K562 (cell line): ENCODE results near the gene EHMT2. TPM values are rescaled to one million over a fixed set of nuclear protein-coding genes. Genes with fewer than 3 reads are reported as not detected.
A peak's percentile ranks its signal among the peaks of the same experiment; 100 is the strongest.

Source experiments
- ATF7 ChIP-seq: fragments of 450-650 bp; IDR thresholded peaks from 2 replicates; pipeline ENCODE4 v1.7.1; 2014; ENCODE audit warnings: mild to moderate bottlenecking, moderate library complexity
- E2F3 ChIP-seq: fragments of 250-450 bp; sonication (Bioruptor Pico); IDR thresholded peaks from 2 replicates; pipeline ENCODE4 v1.4.0; 2020; ENCODE audit warnings: mild to moderate bottlenecking
- HDAC1 ChIP-seq, 2 experiments: fragments of 450-650 bp; IDR thresholded peaks; 2 replicates each; pipeline ENCODE4 v1.6.1; 2016 to 2017; ENCODE audit warnings: inconsistent platforms in 1 of 2, mild to moderate bottlenecking in 1 of 2, moderate library complexity in 1 of 2
- HDAC8 ChIP-seq: fragments of 450-650 bp; IDR thresholded peaks from 2 replicates; pipeline ENCODE4 v1.6.1; 2016; ENCODE audit warnings: mild to moderate bottlenecking, missing genetic modification characterization, moderate library complexity, missing compliant biosample characterization
- IFI16 ChIP-seq: fragments of 250-450 bp; sonication (Bioruptor Pico); IDR thresholded peaks from 2 replicates; pipeline ENCODE4 v2.1.2; 2022; ENCODE audit warnings: mild to moderate bottlenecking, inconsistent platforms
- MIER1 ChIP-seq: fragments of 450-650 bp; IDR thresholded peaks from 2 replicates; pipeline ENCODE4 v1.6.1; 2016; ENCODE audit warnings: antibody characterized with exemption, mild to moderate bottlenecking, low read depth
- MTA3 ChIP-seq: fragments of 450-650 bp; formaldehyde crosslinking; IDR thresholded peaks from 2 replicates; pipeline ENCODE4 v1.6.1; 2017; ENCODE audit warnings: mild to moderate bottlenecking, borderline replicate concordance
- NEUROD1 ChIP-seq: fragments of 150-350 bp; IDR thresholded peaks from 2 replicates; pipeline ENCODE4 v1.6.1; 2014; ENCODE audit warnings: borderline replicate concordance, low read length, low read depth; ENCODE audit not compliant: partially characterized antibody
- RBM14 ChIP-seq: fragments of 200-400 bp; formaldehyde crosslinking; IDR thresholded peaks from 2 replicates; pipeline ENCODE4 v1.6.1; 2018; ENCODE audit warnings: low read depth, mild to moderate bottlenecking, low read length, moderate library complexity, borderline replicate concordance; ENCODE audit not compliant: insufficient read depth
- SLC30A9 ChIP-seq: fragments of 250-450 bp; sonication (Bioruptor Pico); IDR thresholded peaks from 2 replicates; pipeline ENCODE4 v1.8.0; 2022; ENCODE audit warnings: mild to moderate bottlenecking, moderate library complexity
- SMAD1 ChIP-seq: fragments of 150-350 bp; IDR thresholded peaks from 2 replicates; pipeline ENCODE4 v1.6.1; 2014; ENCODE audit warnings: low read length, low read depth; ENCODE audit not compliant: partially characterized antibody
- ZBTB17 ChIP-seq: fragments of 450-650 bp; formaldehyde crosslinking; IDR thresholded peaks from 2 replicates; pipeline ENCODE4 v1.4.0; 2020; ENCODE audit warnings: mild to moderate bottlenecking
- ZNF57 ChIP-seq: fragments of 450-650 bp; formaldehyde crosslinking; IDR thresholded peaks from 2 replicates; pipeline ENCODE4 v1.4.0; 2020; ENCODE audit warnings: mild to moderate bottlenecking, moderate library complexity
- ZSCAN29 ChIP-seq: fragments of 450-650 bp; IDR thresholded peaks from 2 replicates; pipeline ENCODE4 v1.6.1; 2017
- polyA plus RNA-seq, 8 experiments: library from polyadenylated mRNA; depleted of rRNA in 4 of 8; stranded (reverse) in 5 of 8; unstranded in 3 of 8; fragments of >200 nt; fragmentation: Nextera tagmentation in 2 of 8; fragmentation: Illumina TruSeq in 1 of 8; extraction: Ambion mirVana in 2 of 8; extraction: Trizol in 1 of 8; gene quantifications; 2 replicates each; pipeline versions ENCODE4 v1.2.1 to v1.2.3, GENCODE V29; 2011 to 2014; ENCODE audit warnings: inconsistent platforms in 1 of 8, missing spikeins in 1 of 8
- total RNA-seq, 7 experiments: library from RNA; depleted of rRNA in 6 of 7; stranded (reverse); fragments of >200 nt in 6 of 7; fragmentation: Illumina TruSeq in 2 of 7; extraction: Trizol in 2 of 7; gene quantifications; 2 replicates each; pipeline versions ENCODE4 v1.2.1 to v1.2.3, GENCODE V29; 2011 to 2021; ENCODE audit warnings: low replicate concordance in 1 of 7
- TF ChIP-seq, protein P1 (sequence below), 2 experiments: fragments of 150-350 bp in 1 of 2; IDR thresholded peaks; 2 replicates each; pipeline ENCODE4 v1.6.1; 2012 to 2016; ENCODE audit warnings: low read depth in 2 of 2, low read length in 2 of 2, mild to moderate bottlenecking in 1 of 2, moderate library complexity in 1 of 2
- TF ChIP-seq, protein P2 (sequence below), 2 experiments: fragments of 450-650 bp; formaldehyde crosslinking in 1 of 2; IDR thresholded peaks; 2 replicates each; pipeline versions ENCODE4 v1.4.0 to v1.6.1; 2014 to 2020; ENCODE audit warnings: mild to moderate bottlenecking in 2 of 2, borderline replicate concordance in 1 of 2, low read depth in 1 of 2

Gene EHMT2
- total and polyA plus RNA-seq, 9 of the 15 experiments (the other 6 are each of a cell fraction or from before 2014, with no cell fraction given), result 2.1 to 63.8 (median 38.5) TPM

DNA sequence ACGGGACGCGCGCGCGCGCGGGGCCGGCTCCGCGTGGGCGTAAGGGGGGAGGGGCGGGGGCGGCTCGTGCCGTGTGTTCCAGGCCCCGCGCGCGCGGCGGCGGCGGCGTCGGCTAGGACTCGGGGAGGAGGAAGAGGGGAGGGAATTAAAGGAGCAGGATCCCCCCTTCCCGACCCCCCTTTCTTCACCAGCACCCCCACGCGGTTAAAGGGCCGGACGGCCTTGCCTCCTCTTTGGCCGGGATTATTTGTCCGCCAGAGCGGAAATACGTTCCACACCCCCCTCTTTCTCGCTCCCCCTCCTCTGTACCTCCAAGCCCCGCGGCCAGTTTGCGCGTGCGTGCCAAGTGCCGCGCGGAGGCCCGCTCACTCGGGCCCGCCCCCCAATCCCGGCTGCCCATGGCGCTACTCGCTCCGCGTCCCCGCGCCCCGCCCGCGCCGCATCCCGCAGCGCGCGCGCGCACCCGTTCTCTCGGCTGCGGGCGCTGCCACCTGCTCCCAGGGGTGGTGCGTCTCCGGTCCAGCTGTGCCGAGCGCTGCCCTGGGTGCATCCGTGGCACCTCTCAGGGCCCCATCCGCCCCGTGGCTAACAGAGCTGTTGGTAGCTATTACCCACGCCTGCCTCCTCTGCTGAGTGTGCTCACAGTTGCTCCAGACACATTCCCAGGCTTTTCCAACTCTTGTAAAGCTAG lies 4.6 kb upstream of the EHMT2 start, which contains the start of gene ZBTB12 (continued):
- TF ChIP-seq, protein P1, sequence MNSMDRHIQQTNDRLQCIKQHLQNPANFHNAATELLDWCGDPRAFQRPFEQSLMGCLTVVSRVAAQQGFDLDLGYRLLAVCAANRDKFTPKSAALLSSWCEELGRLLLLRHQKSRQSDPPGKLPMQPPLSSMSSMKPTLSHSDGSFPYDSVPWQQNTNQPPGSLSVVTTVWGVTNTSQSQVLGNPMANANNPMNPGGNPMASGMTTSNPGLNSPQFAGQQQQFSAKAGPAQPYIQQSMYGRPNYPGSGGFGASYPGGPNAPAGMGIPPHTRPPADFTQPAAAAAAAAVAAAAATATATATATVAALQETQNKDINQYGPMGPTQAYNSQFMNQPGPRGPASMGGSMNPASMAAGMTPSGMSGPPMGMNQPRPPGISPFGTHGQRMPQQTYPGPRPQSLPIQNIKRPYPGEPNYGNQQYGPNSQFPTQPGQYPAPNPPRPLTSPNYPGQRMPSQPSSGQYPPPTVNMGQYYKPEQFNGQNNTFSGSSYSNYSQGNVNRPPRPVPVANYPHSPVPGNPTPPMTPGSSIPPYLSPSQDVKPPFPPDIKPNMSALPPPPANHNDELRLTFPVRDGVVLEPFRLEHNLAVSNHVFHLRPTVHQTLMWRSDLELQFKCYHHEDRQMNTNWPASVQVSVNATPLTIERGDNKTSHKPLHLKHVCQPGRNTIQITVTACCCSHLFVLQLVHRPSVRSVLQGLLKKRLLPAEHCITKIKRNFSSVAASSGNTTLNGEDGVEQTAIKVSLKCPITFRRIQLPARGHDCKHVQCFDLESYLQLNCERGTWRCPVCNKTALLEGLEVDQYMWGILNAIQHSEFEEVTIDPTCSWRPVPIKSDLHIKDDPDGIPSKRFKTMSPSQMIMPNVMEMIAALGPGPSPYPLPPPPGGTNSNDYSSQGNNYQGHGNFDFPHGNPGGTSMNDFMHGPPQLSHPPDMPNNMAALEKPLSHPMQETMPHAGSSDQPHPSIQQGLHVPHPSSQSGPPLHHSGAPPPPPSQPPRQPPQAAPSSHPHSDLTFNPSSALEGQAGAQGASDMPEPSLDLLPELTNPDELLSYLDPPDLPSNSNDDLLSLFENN (IDR thresholded peaks at IDR 0.05; ENCODE audit: low read depth in 2 of 2, low read length in 2 of 2), result 0 out of 4 replicates have a peak, but pooled peaks of 1 of the 2 experiments have one; percentile 11
- TF ChIP-seq E2F3 (peak; percentile 67; the same call in 1 of the 2 replicates), IFI16 (CRISPR knock-in tag) (no peak), SLC30A9 (no peak), SMAD1 (peak; percentile 15), HDAC1 (IDR thresholded peaks at IDR 0.05) (peak in 1 of 2 experiments; percentile 26; a peak in 1 of 4 replicates), HDAC8 (0 out of 2 replicates have a peak, but pooled peaks have one; percentile 72), ZSCAN29 (no peak), ZBTB17 (CRISPR knock-in tag) (peak; percentile 78; the same call in 1 of the 2 replicates), MTA3 (peak; percentile 88; the same call in 1 of the 2 replicates), MIER1 (no peak), NEUROD1 (no peak), RBM14 (no peak), ZNF57 (CRISPR knock-in tag) (0 out of 2 replicates have a peak, but pooled peaks have one; percentile 68), ATF7 (peak; percentile 77)
- TF ChIP-seq, protein P2, sequence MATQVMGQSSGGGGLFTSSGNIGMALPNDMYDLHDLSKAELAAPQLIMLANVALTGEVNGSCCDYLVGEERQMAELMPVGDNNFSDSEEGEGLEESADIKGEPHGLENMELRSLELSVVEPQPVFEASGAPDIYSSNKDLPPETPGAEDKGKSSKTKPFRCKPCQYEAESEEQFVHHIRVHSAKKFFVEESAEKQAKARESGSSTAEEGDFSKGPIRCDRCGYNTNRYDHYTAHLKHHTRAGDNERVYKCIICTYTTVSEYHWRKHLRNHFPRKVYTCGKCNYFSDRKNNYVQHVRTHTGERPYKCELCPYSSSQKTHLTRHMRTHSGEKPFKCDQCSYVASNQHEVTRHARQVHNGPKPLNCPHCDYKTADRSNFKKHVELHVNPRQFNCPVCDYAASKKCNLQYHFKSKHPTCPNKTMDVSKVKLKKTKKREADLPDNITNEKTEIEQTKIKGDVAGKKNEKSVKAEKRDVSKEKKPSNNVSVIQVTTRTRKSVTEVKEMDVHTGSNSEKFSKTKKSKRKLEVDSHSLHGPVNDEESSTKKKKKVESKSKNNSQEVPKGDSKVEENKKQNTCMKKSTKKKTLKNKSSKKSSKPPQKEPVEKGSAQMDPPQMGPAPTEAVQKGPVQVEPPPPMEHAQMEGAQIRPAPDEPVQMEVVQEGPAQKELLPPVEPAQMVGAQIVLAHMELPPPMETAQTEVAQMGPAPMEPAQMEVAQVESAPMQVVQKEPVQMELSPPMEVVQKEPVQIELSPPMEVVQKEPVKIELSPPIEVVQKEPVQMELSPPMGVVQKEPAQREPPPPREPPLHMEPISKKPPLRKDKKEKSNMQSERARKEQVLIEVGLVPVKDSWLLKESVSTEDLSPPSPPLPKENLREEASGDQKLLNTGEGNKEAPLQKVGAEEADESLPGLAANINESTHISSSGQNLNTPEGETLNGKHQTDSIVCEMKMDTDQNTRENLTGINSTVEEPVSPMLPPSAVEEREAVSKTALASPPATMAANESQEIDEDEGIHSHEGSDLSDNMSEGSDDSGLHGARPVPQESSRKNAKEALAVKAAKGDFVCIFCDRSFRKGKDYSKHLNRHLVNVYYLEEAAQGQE (IDR thresholded peaks at IDR 0.05; ENCODE audit: borderline replicate concordance), result peak; percentile 65
- TF ChIP-seq, protein P2 (CRISPR knock-in tag; IDR thresholded peaks at IDR 0.05; ENCODE audit: low read depth), result peak; percentile 89; the same call in 1 of the 2 replicates
